ENCODE results near the gene RASAL2. TPM values are rescaled to one million over a fixed set of nuclear protein-coding genes. Genes with fewer than 3 reads are reported as not detected.

Gene RASAL2
- total and polyA plus RNA-seq, 9 of the 15 experiments (the other 6 are each of a cell fraction or from before 2014, with no cell fraction given): 0.13 to 1.0 (median 0.62) TPM

GRCh38 chr1:178477841-178478240 is 383.9 kb downstream of the RASAL2 start (continued):
- TF ChIP-seq, protein P1, sequence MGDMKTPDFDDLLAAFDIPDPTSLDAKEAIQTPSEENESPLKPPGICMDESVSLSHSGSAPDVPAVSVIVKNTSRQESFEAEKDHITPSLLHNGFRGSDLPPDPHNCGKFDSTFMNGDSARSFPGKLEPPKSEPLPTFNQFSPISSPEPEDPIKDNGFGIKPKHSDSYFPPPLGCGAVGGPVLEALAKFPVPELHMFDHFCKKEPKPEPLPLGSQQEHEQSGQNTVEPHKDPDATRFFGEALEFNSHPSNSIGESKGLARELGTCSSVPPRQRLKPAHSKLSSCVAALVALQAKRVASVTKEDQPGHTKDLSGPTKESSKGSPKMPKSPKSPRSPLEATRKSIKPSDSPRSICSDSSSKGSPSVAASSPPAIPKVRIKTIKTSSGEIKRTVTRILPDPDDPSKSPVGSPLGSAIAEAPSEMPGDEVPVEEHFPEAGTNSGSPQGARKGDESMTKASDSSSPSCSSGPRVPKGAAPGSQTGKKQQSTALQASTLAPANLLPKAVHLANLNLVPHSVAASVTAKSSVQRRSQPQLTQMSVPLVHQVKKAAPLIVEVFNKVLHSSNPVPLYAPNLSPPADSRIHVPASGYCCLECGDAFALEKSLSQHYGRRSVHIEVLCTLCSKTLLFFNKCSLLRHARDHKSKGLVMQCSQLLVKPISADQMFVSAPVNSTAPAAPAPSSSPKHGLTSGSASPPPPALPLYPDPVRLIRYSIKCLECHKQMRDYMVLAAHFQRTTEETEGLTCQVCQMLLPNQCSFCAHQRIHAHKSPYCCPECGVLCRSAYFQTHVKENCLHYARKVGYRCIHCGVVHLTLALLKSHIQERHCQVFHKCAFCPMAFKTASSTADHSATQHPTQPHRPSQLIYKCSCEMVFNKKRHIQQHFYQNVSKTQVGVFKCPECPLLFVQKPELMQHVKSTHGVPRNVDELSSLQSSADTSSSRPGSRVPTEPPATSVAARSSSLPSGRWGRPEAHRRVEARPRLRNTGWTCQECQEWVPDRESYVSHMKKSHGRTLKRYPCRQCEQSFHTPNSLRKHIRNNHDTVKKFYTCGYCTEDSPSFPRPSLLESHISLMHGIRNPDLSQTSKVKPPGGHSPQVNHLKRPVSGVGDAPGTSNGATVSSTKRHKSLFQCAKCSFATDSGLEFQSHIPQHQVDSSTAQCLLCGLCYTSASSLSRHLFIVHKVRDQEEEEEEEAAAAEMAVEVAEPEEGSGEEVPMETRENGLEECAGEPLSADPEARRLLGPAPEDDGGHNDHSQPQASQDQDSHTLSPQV (IDR thresholded peaks at IDR 0.05): no peak
- TF ChIP-seq KAT2B (IDR thresholded peaks at IDR 0.05; ENCODE audit: low read depth, low read length): no peak
- TF ChIP-seq, protein P2, sequence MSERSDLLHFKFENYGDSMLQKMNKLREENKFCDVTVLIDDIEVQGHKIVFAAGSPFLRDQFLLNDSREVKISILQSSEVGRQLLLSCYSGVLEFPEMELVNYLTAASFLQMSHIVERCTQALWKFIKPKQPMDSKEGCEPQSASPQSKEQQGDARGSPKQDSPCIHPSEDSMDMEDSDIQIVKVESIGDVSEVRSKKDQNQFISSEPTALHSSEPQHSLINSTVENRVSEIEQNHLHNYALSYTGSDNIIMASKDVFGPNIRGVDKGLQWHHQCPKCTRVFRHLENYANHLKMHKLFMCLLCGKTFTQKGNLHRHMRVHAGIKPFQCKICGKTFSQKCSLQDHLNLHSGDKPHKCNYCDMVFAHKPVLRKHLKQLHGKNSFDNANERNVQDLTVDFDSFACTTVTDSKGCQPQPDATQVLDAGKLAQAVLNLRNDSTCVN (CRISPR knock-in tag; IDR thresholded peaks at IDR 0.05): no peak
- TF ChIP-seq ATF2 (CRISPR knock-in tag; IDR thresholded peaks at IDR 0.05): no peak

Measured in K562 (cell line).